Measurements from ENCODE around the gene GLRX. TPM values are rescaled to one million over a fixed set of nuclear protein-coding genes. Genes with fewer than 3 reads are reported as not detected.

GLRX gene
- total and polyA plus RNA-seq, 2 of the 13 experiments (the other 11 are each of a cell fraction or from before 2014, with no cell fraction given): 63.8 to 499 TPM

GRCh38 chr5:95826949-95827891 is 4.7 kb upstream of the GLRX start (continued):
- TF ChIP-seq ZBTB14 (CRISPR knock-in tag; IDR thresholded peaks at IDR 0.05) (no peak), MTA1 (CRISPR knock-in tag; IDR thresholded peaks at IDR 0.05; ENCODE audit: borderline replicate concordance) (peak; percentile 91), ZNF652 (CRISPR knock-in tag; IDR thresholded peaks at IDR 0.05; ENCODE audit: borderline replicate concordance, low read depth) (no peak; the same call in 1 of the 2 replicates), ZNF414 (CRISPR knock-in tag; IDR thresholded peaks at IDR 0.05) (peak; percentile 70; the same call in 1 of the 2 replicates), NFIB (CRISPR knock-in tag; IDR thresholded peaks at IDR 0.05; ENCODE audit: borderline replicate concordance) (no peak), NFIC (IDR thresholded peaks at IDR 0.05; ENCODE audit: low read length) (no peak; the same call in 1 of the 2 replicates), HDAC2 (CRISPR knock-in tag; IDR thresholded peaks at IDR 0.05) (peak; percentile 97), MATR3 (CRISPR knock-in tag; IDR thresholded peaks at IDR 0.05) (no peak), MEIS2 (CRISPR knock-in tag; IDR thresholded peaks at IDR 0.05) (peak; percentile 97), NR2C2 (CRISPR knock-in tag; IDR thresholded peaks at IDR 0.05; ENCODE audit: borderline replicate concordance) (peak; percentile 80), ZNF768 (CRISPR knock-in tag; IDR thresholded peaks at IDR 0.05) (no peak), ZNF646 (CRISPR knock-in tag; IDR thresholded peaks at IDR 0.05) (no peak), ZMYM4 (CRISPR knock-in tag; IDR thresholded peaks at IDR 0.05) (peak; percentile 92), TBX2 (CRISPR knock-in tag; IDR thresholded peaks at IDR 0.05; ENCODE audit: borderline replicate concordance) (peak; percentile 84), SP2 (CRISPR knock-in tag; IDR thresholded peaks at IDR 0.05) (no peak)

Measured in HepG2 (cell line).